Adrenal gland (tissue), 12 donors: Measurements from ENCODE around the gene ARHGAP26. TPM values are rescaled to one million over a fixed set of nuclear protein-coding genes. Genes with fewer than 3 reads are reported as not detected.

Source experiments
- DNase-seq, 7 donors: peaks; one replicate each; pipeline ENCODE4 v3.0.0-alpha.2; 2019 to 2020
- H3K27ac ChIP-seq, 5 donors: fragments of 200-600 bp; sonication (generic) in 4 of 5; 1 replicate in 3 of 5; 2 replicates in 2 of 5; pipeline versions ENCODE4 v1.5.1 to v1.8.0; 2016 to 2020; ENCODE audit warnings: mild to moderate bottlenecking in 1 of 5
- H3K27me3 ChIP-seq: fragments of 200-600 bp; 2 replicates; pipeline ENCODE4 v1.8.0; 2021
- H3K36me3 ChIP-seq, 2 donors: fragments of 200-600 bp; replicated peaks in 1 of 2; 1 replicate in 1 of 2; 2 replicates in 1 of 2; pipeline versions ENCODE4 v1.5.1 to v1.8.0; 2018 to 2022
- H3K4me1 ChIP-seq, 2 donors: fragments of 200-600 bp; replicated peaks in 1 of 2; 1 replicate in 1 of 2; 2 replicates in 1 of 2; pipeline versions ENCODE4 v1.5.1 to v1.8.0; 2018 to 2021
- H3K4me3 ChIP-seq, 4 donors: fragments of 200-600 bp; sonication (generic) in 3 of 4; one replicate each; pipeline ENCODE4 v1.5.1; 2016 to 2018
- H3K9me3 ChIP-seq, 3 donors: fragments of 200-600 bp; sonication (generic) in 1 of 3; replicated peaks in 1 of 3; 1 replicate in 2 of 3; 2 replicates in 1 of 3; pipeline versions ENCODE4 v1.5.1 to v1.8.0; 2016 to 2021
- CTCF ChIP-seq, 6 experiments: fragments of 450-650 bp in 4 of 6; fragments of 200-600 bp in 2 of 6; sonication (generic) in 1 of 6; IDR thresholded peaks; 1 replicate in 5 of 6; 2 replicates in 1 of 6; pipeline versions ENCODE4 v1.5.1 to v1.8.0; 2016 to 2021; ENCODE audit warnings: antibody characterized with exemption in 6 of 6, mild to moderate bottlenecking in 2 of 6, moderate library complexity in 1 of 6
- POLR2A ChIP-seq, 2 donors: fragments of 450-650 bp; IDR thresholded peaks; one replicate each; pipeline ENCODE4 v1.6.1; 2017; ENCODE audit warnings: antibody characterized with exemption in 2 of 2, mild to moderate bottlenecking in 2 of 2, moderate library complexity in 1 of 2
- WGBS, 4 donors: extraction: QIAGEN DNeasy Blood & Tissue Kit in 2 of 4; methylation state at CpG; one replicate each; pipeline versions ENCODE4 v1.1.5 to v1.1.7; 2013 to 2017; 5-methylcytosine and 5-hydroxymethylcytosine counted together
- intact Hi-C, 2 donors: fragments of 100-400 bp; cut with DNase I; formaldehyde crosslinking; loops; one replicate each; pipeline versions ENCODE4 v1.14.1 to v1.15.0; 2022 to 2023
- polyA plus RNA-seq, 3 donors: library from polyadenylated mRNA; stranded (reverse); fragments of 200-250 nt in 2 of 3; fragments of 350-450 nt in 1 of 3; fragmentation: Illumina TruSeq in 1 of 3; extraction: RNeasy Lipid Tissue Mini Kit (QIAGEN cat#74804) in 1 of 3; gene quantifications; one replicate each; pipeline ENCODE4 v1.2.3, GENCODE V29; 2013 to 2014
- total RNA-seq, 9 donors: library from RNA; depleted of rRNA in 4 of 9; stranded (reverse); fragments of >200 nt in 4 of 9; fragments of 120-200 nt in 1 of 9; fragmentation: NEBNext Ultra II Directional in 1 of 9; extraction: Animal tissue kit (Norgen Biotek cat#: 25700) in 1 of 9; gene quantifications; one replicate each; pipeline versions ENCODE4 v1.1.0 to v1.2.4, GENCODE V29; 2013 to 2023
- donor health status: healthy with polysubstance abuse.
- donor health status: Bipolar disorder and iron deficiency.
- donor health status: DM: yes; HTN: yes; CAD: no.
- donor health status: DM: no; HTN: no; CAD: no.
- donor health status: DM: no; HTN: no; CAD: no.
- donor health status: DM: yes; HTN: yes; CAD: no.

ARHGAP26 gene
- total and polyA plus RNA-seq, 12 donors, result 3.0 to 21.7 (median 10.8) TPM

- WGBS, 4 donors, result 69 to 84% (median 82%) methylated on average over 1 of the region's 1 CpG
- TF ChIP-seq CTCF (IDR thresholded peaks at IDR 0.05), result no peak
- TF ChIP-seq POLR2A (IDR thresholded peaks at IDR 0.05), result no peak
- Histone ChIP-seq H3K9me3 (no peaks in the 10 kb centered on the region), H3K36me3 (no peaks in the 10 kb centered on the region), H3K4me3 (no peak overlapping the region), H3K4me1 (peaks cover 0 to 11% of the 10 kb centered on the region in 2 donors), H3K27me3 (no peaks in the 10 kb centered on the region), H3K27ac (no peak overlapping the region)
- intact Hi-C loops, result no loop called here
- DNase-seq, result no peak
Measured at GRCh38 chr5:142955628-142956027, 185.5 kb downstream of the ARHGAP26 start.

GRCh38 chr5:142957528-142957927 lies 187.4 kb downstream of the ARHGAP26 start:
- H3K27ac ChIP-seq, result no peak overlapping the region
- 58 to 67% (median 62%) methylated on average over 7 of the region's 7 CpGs for WGBS, 4 donors
- no peak overlapping the region for H3K4me3 ChIP-seq
- no peaks in the 10 kb centered on the region for H3K9me3 ChIP-seq
- TF ChIP-seq POLR2A (IDR thresholded peaks at IDR 0.05) (no peak), CTCF (IDR thresholded peaks at IDR 0.05) (no peak)
- H3K36me3 ChIP-seq, result no peaks in the 10 kb centered on the region
- intact Hi-C loops, result no loop called here
- H3K27me3 ChIP-seq, result no peaks in the 10 kb centered on the region
- peaks cover 0 to 11% of the 10 kb centered on the region in 2 donors for H3K4me1 ChIP-seq
- DNase-seq, result no peak

- H3K4me1 ChIP-seq, result peaks cover 0 to 11% of the 10 kb centered on the region in 2 donors
- intact Hi-C loops, result no loop called here
- WGBS, 4 donors, result 96 to 100% (median 100%) methylated on average over 1 of the region's 1 CpG; no CpG with 5 or more reads in 1 of the 4 donors
- TF ChIP-seq CTCF (IDR thresholded peaks at IDR 0.05) (no peak), POLR2A (IDR thresholded peaks at IDR 0.05) (no peak)
- no peaks in the 10 kb centered on the region for H3K27me3 ChIP-seq
- H3K36me3 ChIP-seq, result no peaks in the 10 kb centered on the region
- no peak overlapping the region for H3K4me3 ChIP-seq
- DNase-seq, result no peak
- no peaks in the 10 kb centered on the region for H3K9me3 ChIP-seq
- H3K27ac ChIP-seq, result no peak overlapping the region
Measured at GRCh38 chr5:142958944-142959682, 188.9 kb downstream of the ARHGAP26 start.

- WGBS, 4 donors, result 61 to 78% (median 69%) methylated on average over 4 of the region's 4 CpGs
Measured at GRCh38 chr5:142959683-142960657, 189.8 kb downstream of the ARHGAP26 start.

More at GRCh38 chr5:142959683-142960657, 189.8 kb downstream of the ARHGAP26 start:
- Histone ChIP-seq H3K27me3 (no peaks in the 10 kb centered on the region), H3K4me1 (peaks cover 0 to 11% of the 10 kb centered on the region in 2 donors), H3K36me3 (no peaks in the 10 kb centered on the region), H3K4me3 (no peak overlapping the region), H3K9me3 (no peaks in the 10 kb centered on the region), H3K27ac (no peak overlapping the region)
- TF ChIP-seq POLR2A (IDR thresholded peaks at IDR 0.05), result no peak
- TF ChIP-seq CTCF (IDR thresholded peaks at IDR 0.05), result no peak
- peak in 4 of 7 donors; percentile 22 to 57 (median 47) for DNase-seq
- intact Hi-C loops, result no loop called here
